ENCODE results near the gene DOK3.
A peak's percentile ranks its signal among the peaks of the same experiment; 100 is the strongest.
"Not testable (repeated sequence)": the region's sequence is repeated elsewhere in the genome, so short reads cannot be mapped to it uniquely, and the experiment has no call there.

Gene DOK3

GRCh38 chr5:177535125-177535524 is 25.5 kb upstream of the DOK3 start:
- DNase-seq, result no peak

- not testable (repeated sequence) for DNase-seq
These were observed 24.8 kb upstream of the DOK3 start for GRCh38 chr5:177534433-177534832.

DNA sequence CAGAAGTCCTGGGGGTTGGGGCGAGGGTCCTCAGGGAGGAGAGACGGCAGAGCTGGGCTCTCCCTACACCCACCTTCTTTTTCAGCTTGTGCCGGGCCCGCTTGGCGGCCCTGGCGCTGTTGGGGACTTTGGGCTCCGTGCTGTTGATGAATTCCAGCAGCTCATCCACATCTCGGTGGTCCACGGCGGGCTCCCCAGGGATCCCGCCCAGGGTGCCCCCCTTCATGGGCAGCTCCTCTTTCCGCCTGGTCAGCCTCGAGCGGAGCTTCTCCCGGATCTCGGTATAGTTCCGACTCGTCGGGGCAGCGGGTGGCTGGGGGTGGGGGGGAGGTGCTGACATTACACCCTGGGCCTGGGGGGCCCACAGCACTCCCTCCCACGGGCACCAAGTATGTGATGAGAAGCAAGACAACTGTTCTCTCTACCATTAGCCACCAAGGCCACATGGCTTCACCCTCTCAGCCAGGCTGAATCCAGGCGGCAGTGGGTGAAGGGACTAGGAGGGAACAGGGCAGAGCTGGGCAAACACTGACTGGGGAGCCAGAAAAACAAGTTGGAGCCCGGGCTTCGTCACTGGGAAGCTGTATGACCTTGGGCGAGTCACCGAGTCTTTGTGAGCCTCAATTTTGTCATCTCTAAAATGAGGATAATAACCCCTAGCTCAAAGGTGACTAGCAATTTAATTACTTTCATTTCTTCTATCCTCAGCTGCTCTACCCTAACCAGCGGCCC is 21.7 kb upstream of the DOK3 start:
- DNase-seq, result no peak

DNA sequence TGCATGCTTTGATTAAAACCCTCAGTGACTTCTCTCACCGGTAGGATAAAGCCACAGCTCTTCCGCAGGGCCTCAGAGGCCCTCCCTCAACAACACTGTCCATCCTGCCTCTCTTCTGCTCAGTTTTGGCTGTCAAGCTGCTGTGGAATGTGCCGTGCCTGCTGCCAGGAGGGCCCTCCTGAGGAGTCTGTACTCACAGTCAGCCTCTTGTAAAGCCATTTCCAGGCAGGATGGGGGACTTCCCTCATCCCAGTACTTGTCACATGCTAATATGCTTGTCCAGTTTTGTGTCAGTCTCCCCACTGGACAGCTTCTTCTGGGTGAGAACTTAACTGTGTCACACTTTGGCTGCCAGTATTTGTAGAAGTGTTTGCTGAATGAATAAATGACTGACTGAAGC is 21.0 kb upstream of the DOK3 start:
- no peak for DNase-seq

GRCh38 chr5:177529247-177530203 is 19.9 kb upstream of the DOK3 start:
- no peak for DNase-seq

DNA sequence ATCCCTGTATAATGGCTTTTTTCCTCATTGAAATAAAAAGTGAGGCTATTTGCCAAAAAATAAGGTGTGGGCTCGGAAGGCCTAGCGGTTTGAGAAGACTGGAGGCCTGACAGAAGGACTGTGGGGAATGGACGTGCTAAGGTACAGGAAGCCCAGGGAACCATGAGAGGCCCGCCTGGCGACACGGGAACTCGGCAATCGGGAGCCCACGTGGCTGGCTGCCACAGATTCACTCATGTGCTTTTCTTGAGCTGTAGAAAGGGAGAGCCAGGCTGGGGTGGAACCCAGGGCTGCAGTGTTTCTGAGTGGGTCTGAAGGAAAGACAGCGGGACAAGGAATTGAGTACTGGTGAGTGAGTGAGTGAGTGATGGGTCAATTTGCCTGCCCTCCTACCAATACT is 19.0 kb upstream of the DOK3 start:
- no peak for DNase-seq

GRCh38 chr5:177527595-177527994 is 18.0 kb upstream of the DOK3 start:
- DNase-seq, result no peak

GRCh38 chr5:177526791-177527190 is 17.2 kb upstream of the DOK3 start:
- no peak for DNase-seq

DNA sequence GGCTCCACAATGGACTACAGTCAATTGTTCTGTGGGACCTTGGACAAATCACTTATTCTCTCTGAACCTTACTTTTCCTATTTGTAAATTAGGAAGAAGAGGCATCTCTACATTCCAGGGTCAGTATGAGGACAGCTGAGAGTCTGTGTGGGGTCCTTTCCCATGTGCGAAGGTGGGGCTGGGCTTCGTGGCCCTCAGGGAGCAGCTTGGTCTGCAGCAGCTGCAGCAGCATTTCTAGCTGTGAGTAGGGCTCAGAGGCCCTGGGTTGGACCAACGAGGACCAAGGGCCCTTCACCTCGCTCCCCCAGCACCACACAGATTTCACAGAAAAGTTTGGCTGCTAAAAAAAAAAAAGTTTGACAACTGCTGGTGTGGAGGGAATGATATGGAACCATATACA is 16.6 kb upstream of the DOK3 start:
- DNase-seq, result no peak

DNA sequence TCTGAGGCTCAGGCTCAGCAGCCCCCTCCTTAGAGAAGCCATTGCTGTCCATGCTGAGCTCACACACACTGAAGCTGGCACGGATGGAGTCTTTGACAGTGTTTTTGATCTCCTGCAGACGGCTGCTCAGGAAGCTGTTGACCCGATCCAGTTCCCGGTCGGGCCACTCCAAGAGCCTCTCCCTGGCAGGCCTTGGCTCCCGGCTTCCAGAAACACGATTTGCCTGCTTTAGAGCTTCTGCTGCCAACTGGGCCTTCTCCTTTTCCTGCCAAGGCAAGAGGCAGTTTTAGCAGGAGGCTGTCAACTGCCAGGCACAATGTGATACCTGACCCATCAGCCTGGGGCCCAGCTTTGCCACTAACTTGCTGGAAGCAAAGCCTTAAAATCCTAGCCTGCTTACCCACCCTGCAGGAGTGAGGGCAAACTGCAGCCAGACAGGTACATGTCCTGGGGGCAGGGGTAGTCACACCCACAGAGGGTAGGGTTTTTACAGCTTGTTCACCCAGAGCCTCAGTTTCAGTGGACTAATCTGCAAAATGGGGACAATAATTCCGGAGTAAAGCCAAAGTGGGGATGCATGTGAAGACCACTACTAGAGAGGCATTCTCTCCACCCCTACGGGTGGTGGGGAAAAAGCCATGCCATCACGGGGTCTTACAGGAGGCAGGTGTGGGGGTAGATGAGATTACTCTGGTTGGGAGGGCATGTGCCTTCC is 15.5 kb upstream of the DOK3 start:
- DNase-seq, result no peak

- DNase-seq, result no peak
These were observed 14.9 kb upstream of the DOK3 start for GRCh38 chr5:177524539-177524900.

GRCh38 chr5:177523711-177524538 is 14.3 kb upstream of the DOK3 start:
- DNase-seq, result no peak

DNA sequence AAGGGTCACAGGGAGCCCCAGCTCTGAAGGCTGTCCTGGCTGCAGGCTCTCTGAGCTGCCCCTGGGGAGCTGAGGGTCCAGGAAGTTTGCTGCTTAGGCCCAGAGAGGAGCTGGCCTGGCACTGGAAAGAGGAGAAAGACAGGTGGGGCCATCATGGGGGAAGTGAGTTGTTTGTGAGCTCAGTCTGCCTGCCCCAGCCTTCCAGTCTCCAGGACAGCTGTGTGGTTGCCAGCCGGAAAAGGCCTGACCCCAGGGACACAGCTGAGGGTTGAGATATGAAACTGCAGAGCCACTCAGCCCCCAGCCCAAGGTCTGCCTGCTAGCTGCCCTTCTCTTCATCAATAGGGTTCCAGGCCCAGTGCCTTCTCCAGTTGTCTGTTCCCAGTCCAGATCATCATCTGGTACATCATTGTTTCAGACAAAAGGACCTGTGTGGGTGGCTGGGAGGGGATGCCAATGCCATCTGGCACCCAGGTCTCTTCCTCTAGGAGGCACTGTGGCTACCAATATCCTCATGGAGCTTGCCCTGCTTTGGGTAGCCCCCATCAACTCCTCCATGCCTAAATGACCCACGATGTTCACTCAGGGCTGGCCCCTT is 11.4 kb upstream of the DOK3 start:
- no peak for DNase-seq

DNA sequence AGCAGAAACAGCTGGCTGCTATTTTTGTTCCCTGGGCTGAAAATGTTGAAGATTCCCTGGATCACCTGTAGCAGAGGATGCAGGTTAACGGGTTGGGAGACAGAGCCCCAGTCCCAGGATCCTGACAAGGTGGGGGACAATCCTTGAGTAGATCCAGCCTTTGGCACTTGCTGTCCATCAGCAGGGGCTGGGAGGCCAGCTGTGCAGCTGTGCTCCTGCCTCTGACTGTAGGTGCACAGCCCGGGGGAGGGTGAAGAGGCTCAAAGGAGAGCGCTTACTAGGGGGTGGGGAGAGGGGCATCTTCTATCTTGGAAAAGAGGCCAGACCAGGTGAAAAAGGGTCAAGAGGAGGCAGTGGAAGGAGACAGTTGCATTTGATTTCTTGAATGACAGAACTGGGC is 10.6 kb upstream of the DOK3 start:
- no peak for DNase-seq

- DNase-seq, result no peak
These were observed 10.0 kb upstream of the DOK3 start for GRCh38 chr5:177519463-177520235.

- peak; percentile 95 for DNase-seq
These were observed 7.3 kb upstream of the DOK3 start, which contains the start of gene DDX41 for GRCh38 chr5:177516601-177517568. DDX41 (minus strand) TSS chr5:177516961; CDS start chr5:177516945, 16 bp downstream.

DNA sequence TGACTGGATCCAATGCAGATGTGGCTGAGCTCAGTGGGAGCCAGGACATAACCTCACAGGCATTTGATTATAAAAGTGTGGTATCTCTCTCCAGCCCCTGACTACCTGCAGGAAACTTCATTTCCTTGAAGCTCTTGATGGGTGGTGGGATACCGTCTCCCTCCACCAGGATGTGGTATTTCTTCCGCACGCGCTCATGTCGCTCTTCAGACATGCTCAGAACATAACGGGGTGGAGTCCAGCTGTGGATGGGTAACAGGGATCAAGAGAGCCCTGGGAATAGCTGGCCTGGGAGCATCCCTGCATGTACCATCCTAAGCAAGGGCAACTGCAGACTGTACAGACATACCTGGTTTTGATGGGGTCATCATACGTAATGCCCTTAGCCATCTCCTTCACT is 6.0 kb upstream of the DOK3 start:
- no peak for DNase-seq

DNA sequence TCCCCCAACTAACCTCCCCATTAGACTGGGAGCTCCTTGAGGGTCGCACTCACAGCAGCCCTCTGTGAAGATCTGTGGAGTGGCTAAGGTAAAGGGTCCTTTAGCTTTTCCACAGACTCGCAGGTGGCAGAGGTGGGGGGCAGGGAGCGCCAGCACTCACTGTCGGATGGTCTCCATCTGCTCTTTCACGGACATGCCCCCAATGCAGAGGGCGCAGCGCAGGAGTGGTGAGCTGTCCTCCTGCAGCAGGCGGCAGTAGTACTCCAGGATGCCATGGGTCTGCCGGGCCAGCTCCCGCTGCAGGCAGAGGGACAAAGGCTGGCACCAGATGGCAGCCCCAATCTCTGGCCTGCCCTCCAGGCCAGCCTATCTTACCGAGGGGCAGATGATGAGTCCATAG is 4.9 kb upstream of the DOK3 start:
- no peak for DNase-seq

- DNase-seq, result no peak
These were observed 3.9 kb upstream of the DOK3 start for GRCh38 chr5:177513500-177513899.
